DMS153 treated with DMSO at 0.1 percent for 48 hours (cell line): ENCODE measurements around the gene NSUN2.

Experiments used
- DNase-seq: peaks from one replicate; lab custom pipeline; 2025; ENCODE audit not compliant: unreplicated experiment; lab: John Stamatoyannopoulos, UW

Gene NSUN2

GRCh38 chr5:6567068-6567467 lies 65.8 kb downstream of the NSUN2 start:
- DNase-seq, result no peak

- peak; percentile 31 for DNase-seq
Measured at GRCh38 chr5:6565492-6565891, 67.4 kb downstream of the NSUN2 start.

GRCh38 chr5:6557807-6558575 lies 74.9 kb downstream of the NSUN2 start:
- no peak for DNase-seq

- no peak for DNase-seq
Measured at GRCh38 chr5:6556802-6557102, 76.1 kb downstream of the NSUN2 start.

GRCh38 chr5:6556089-6556801 lies 76.6 kb downstream of the NSUN2 start:
- DNase-seq, result no peak

- no peak for DNase-seq
Measured at GRCh38 chr5:6554812-6555211, 78.0 kb downstream of the NSUN2 start.

GRCh38 chr5:6553972-6554371 lies 78.9 kb downstream of the NSUN2 start:
- no peak for DNase-seq

GRCh38 chr5:6552612-6553011 lies 80.2 kb downstream of the NSUN2 start:
- no peak for DNase-seq

- no peak for DNase-seq
Measured at GRCh38 chr5:6551955-6552313, 80.9 kb downstream of the NSUN2 start.

GRCh38 chr5:6551287-6551954 lies 81.4 kb downstream of the NSUN2 start:
- DNase-seq, result no peak

- DNase-seq, result no peak
Measured at GRCh38 chr5:6550628-6551027, 82.2 kb downstream of the NSUN2 start.
